ENCODE results near the gene CACHD1. TPM values are rescaled to one million over a fixed set of nuclear protein-coding genes. Genes with fewer than 3 reads are reported as not detected.

CACHD1 gene
- total and polyA plus RNA-seq, 2 of the 8 experiments (the other 6 are each of a cell fraction or from before 2014, with no cell fraction given), result 22.2 to 42.5 TPM

- Histone ChIP-seq H3K4me2 (ENCODE audit: insufficient read depth in 1 of 2, low read depth in 2 of 2, low read length in 2 of 2) (no peak overlapping the region), H2BK5ac (ENCODE audit: low read depth, low read length) (no peak overlapping the region), H4K91ac (replicated peaks; ENCODE audit: insufficient read length, low read length) (no peak overlapping the region), H2BK15ac (ENCODE audit: low read length) (no peak overlapping the region), H3K27ac (ENCODE audit: low read depth, low read length) (no peak overlapping the region), H2AK5ac (ENCODE audit: low read depth, low read length) (no peak overlapping the region), H3K36me3 (ENCODE audit: control insufficient read depth in 2 of 4, insufficient read depth in 4 of 4, low read length in 3 of 4) (no peaks in the 10 kb centered on the region), H3K9ac (replicated peaks in 1 of 4; ENCODE audit: extremely low read depth in 1 of 4, low read depth in 3 of 4, low read length in 3 of 4) (no peak overlapping the region), H3K79me2 (ENCODE audit: control insufficient read depth in 1 of 2, insufficient read depth in 2 of 2, low read length in 2 of 2) (no peaks in the 10 kb centered on the region), H3K14ac (ENCODE audit: insufficient read length) (no peak overlapping the region), H3K23ac (ENCODE audit: insufficient read length) (no peak overlapping the region), H3K56ac (replicated peaks; ENCODE audit: insufficient read length, low read depth, low read length) (no peak overlapping the region), H3K79me1 (ENCODE audit: low read depth, low read length) (no peaks in the 10 kb centered on the region), H3K9me3 (ENCODE audit: insufficient read depth in 2 of 2, low read depth in 1 of 2, low read length in 1 of 2) (no peaks in the 10 kb centered on the region), H4K5ac (ENCODE audit: insufficient read length, low read depth, low read length) (no peak overlapping the region), H2BK12ac (ENCODE audit: low read depth, low read length) (no peak overlapping the region), H3K27me3 (replicated peaks in 1 of 4; ENCODE audit: control insufficient read depth in 3 of 4, extremely low read depth in 1 of 4, insufficient read depth in 3 of 4, low read length in 3 of 4) (no peaks in the 10 kb centered on the region), H3K4ac (replicated peaks; ENCODE audit: insufficient read length, low read depth, low read length) (no peak overlapping the region), H2BK20ac (ENCODE audit: low read length) (no peak overlapping the region), H3K4me3 (ENCODE audit: extremely low read depth in 1 of 4, insufficient read depth in 2 of 4, low read depth in 3 of 4, low read length in 4 of 4) (no peak overlapping the region), H3K23me2 (ENCODE audit: low read depth, low read length) (no peaks in the 10 kb centered on the region), H2BK120ac (replicated peaks; ENCODE audit: low read depth, low read length) (no peak overlapping the region), H3K18ac (ENCODE audit: extremely low read depth, low read length) (no peak overlapping the region), H3K4me1 (replicated peaks in 1 of 4; ENCODE audit: control insufficient read depth in 3 of 4, insufficient read depth in 4 of 4, low read length in 3 of 4) (no peaks in the 10 kb centered on the region), H2AFZ (ENCODE audit: low read length) (no peak overlapping the region), H4K20me1 (replicated peaks in 1 of 2; ENCODE audit: control insufficient read depth in 1 of 2, insufficient read depth in 2 of 2, low read length in 2 of 2) (no peaks in the 10 kb centered on the region), H4K8ac (ENCODE audit: extremely low read depth, insufficient read depth, low read length) (no peak overlapping the region)
- POLR2A ChIA-PET (ENCODE audit: partially characterized antibody), result no interaction called here
- 95% methylated on average over 2 of the region's 3 CpGs; no CpG with 5 or more reads in 1 of the 2 experiments for WGBS, 2 experiments (ENCODE audit: extremely low coverage in 1 of 2, insufficient coverage in 1 of 2, insufficient read length in 1 of 2, insufficient replicate concordance in 2 of 2, low coverage in 1 of 2, low lambda C conversion rate in 2 of 2, missing lambda C conversion rate in 1 of 2)
- DNase-seq (ENCODE audit: low read depth in 1 of 2, low spot score in 2 of 2), result no peak
- TF ChIP-seq SP2 (IDR thresholded peaks at IDR 0.05; ENCODE audit: low read length), result no peak
- CTCF ChIA-PET (ENCODE audit: partially characterized antibody), result no interaction called here
- no peak for FAIRE-seq
Observed at GRCh38 chr1:64427879-64428278, 42.0 kb upstream of the CACHD1 start.

Data from H1 (cell line).